WTC11 (cell line): Measurements from ENCODE around the gene TPRG1L. TPM values are rescaled to one million over a fixed set of nuclear protein-coding genes. Genes with fewer than 3 reads are reported as not detected.
A peak's percentile ranks its signal among the peaks of the same experiment; 100 is the strongest.

Source experiments
- ATAC-seq: fragments of 200-7000 bp; cut with Tn5 transposase; 2 replicates; pipeline ENCODE4 v1.10.0; 2021; ENCODE audit warnings: mild to moderate bottlenecking, moderate library complexity
- CTCF ChIA-PET: fragments of 300-600 bp; sonication (Branson Sonifier 250); formaldehyde crosslinking; loops from one replicate; lab custom pipeline; 2021; ENCODE audit warnings: antibody characterized with exemption; lab: Charles Lee
- POLR2A ChIA-PET: fragments of 350-600 bp; sonication (Branson Sonifier 250); formaldehyde crosslinking; loops from one replicate; lab custom pipeline; 2021; ENCODE audit warnings: antibody characterized with exemption; lab: Charles Lee
- DNase-seq: peaks from one replicate; pipeline ENCODE4 v3.0.0; 2021; ENCODE audit warnings: low spot score
- H3K27ac Mint-ChIP-seq: 2 replicates; pipeline ENCODE4 v1.8.0; 2021; ENCODE audit warnings: mixed read lengths
- H3K27me3 Mint-ChIP-seq: 2 replicates; pipeline ENCODE4 v1.8.0; 2021; ENCODE audit warnings: low read depth, mild to moderate bottlenecking, moderate library complexity, mixed read lengths
- H3K36me3 Mint-ChIP-seq: 2 replicates; pipeline ENCODE4 v1.8.0; 2021; ENCODE audit warnings: mixed read lengths
- H3K4me1 Mint-ChIP-seq: 2 replicates; pipeline ENCODE4 v1.8.0; 2022; ENCODE audit warnings: mixed read lengths
- H3K4me3 Mint-ChIP-seq: 2 replicates; pipeline ENCODE4 v1.8.0; 2021; ENCODE audit warnings: mild to moderate bottlenecking, moderate library complexity, mixed read lengths
- H3K9me3 Mint-ChIP-seq: 2 replicates; pipeline ENCODE4 v1.8.0; 2021; ENCODE audit warnings: mixed read lengths
- ARID4B ChIP-seq: sonication (generic); formaldehyde crosslinking; IDR thresholded peaks from 2 replicates; pipeline ENCODE4 v1.8.0; 2023; ENCODE audit warnings: missing genetic modification reagents, mild to moderate bottlenecking, borderline replicate concordance
- CBFB ChIP-seq: sonication (generic); formaldehyde crosslinking; IDR thresholded peaks from 2 replicates; pipeline ENCODE4 v1.8.1; 2022; ENCODE audit warnings: mild to moderate bottlenecking, low read depth, missing genetic modification reagents
- CREB1 ChIP-seq: sonication (generic); formaldehyde crosslinking; IDR thresholded peaks from 2 replicates; pipeline ENCODE4 v1.8.0; 2023; ENCODE audit warnings: mild to moderate bottlenecking, missing genetic modification reagents
- JUN ChIP-seq: sonication (generic); formaldehyde crosslinking; IDR thresholded peaks from 2 replicates; pipeline ENCODE4 v1.8.0; 2023; ENCODE audit warnings: mild to moderate bottlenecking, missing genetic modification reagents
- MAX ChIP-seq: sonication (generic); formaldehyde crosslinking; IDR thresholded peaks from 2 replicates; pipeline ENCODE4 v1.8.0; 2022; ENCODE audit warnings: mild to moderate bottlenecking, missing genetic modification reagents
- OVOL2 ChIP-seq: fragments of 250-450 bp; sonication (Bioruptor Pico); IDR thresholded peaks from 2 replicates; pipeline ENCODE4 v1.9.0; 2021; ENCODE audit warnings: mild to moderate bottlenecking, borderline replicate concordance
- RELA ChIP-seq: sonication (generic); formaldehyde crosslinking; IDR thresholded peaks from 2 replicates; pipeline ENCODE4 v1.8.1; 2022; ENCODE audit warnings: missing genetic modification reagents, mild to moderate bottlenecking, borderline replicate concordance
- SOX15 ChIP-seq: fragments of 250-450 bp; sonication (Bioruptor Pico); IDR thresholded peaks from 2 replicates; pipeline ENCODE4 v1.9.0; 2021; ENCODE audit warnings: mild to moderate bottlenecking
- TP53 ChIP-seq: sonication (generic); formaldehyde crosslinking; IDR thresholded peaks from 2 replicates; pipeline ENCODE4 v1.8.1; 2023; ENCODE audit warnings: mild to moderate bottlenecking, missing genetic modification reagents
- USF1 ChIP-seq: sonication (generic); formaldehyde crosslinking; IDR thresholded peaks from 2 replicates; pipeline ENCODE4 v1.8.0; 2022; ENCODE audit warnings: mild to moderate bottlenecking, missing genetic modification reagents
- ZBTB43 ChIP-seq: sonication (generic); formaldehyde crosslinking; IDR thresholded peaks from 2 replicates; pipeline ENCODE4 v1.8.1; 2023; ENCODE audit warnings: mild to moderate bottlenecking, missing genetic modification reagents
- ZNF263 ChIP-seq: sonication (generic); formaldehyde crosslinking; IDR thresholded peaks from 2 replicates; pipeline ENCODE4 v1.8.1; 2022; ENCODE audit warnings: low read depth, mild to moderate bottlenecking, moderate library complexity, missing genetic modification reagents
- ZNF423 ChIP-seq: fragments of 250-450 bp; sonication (Bioruptor Pico); IDR thresholded peaks from 2 replicates; pipeline ENCODE4 v2.1.2; 2022; ENCODE audit warnings: mild to moderate bottlenecking, moderate library complexity
- total RNA-seq: library from RNA; stranded (reverse); gene quantifications from 3 replicates; pipeline ENCODE4 v1.2.3, GENCODE V29; 2021
- TF ChIP-seq, protein P1 (sequence below): sonication (generic); formaldehyde crosslinking; IDR thresholded peaks from 2 replicates; pipeline ENCODE4 v1.8.1; 2022; ENCODE audit warnings: missing genetic modification reagents, borderline replicate concordance
- TF ChIP-seq, protein P2 (sequence below): sonication (generic); formaldehyde crosslinking; IDR thresholded peaks from 2 replicates; pipeline ENCODE4 v1.8.1; 2023; ENCODE audit warnings: mild to moderate bottlenecking, moderate library complexity, missing genetic modification reagents
- TF ChIP-seq, protein P3 (sequence below): sonication (generic); formaldehyde crosslinking; IDR thresholded peaks from 2 replicates; pipeline ENCODE4 v1.8.1; 2023; ENCODE audit warnings: mild to moderate bottlenecking, missing genetic modification reagents, moderate library complexity

TPRG1L gene
- total RNA-seq, 1 experiment from 2014 or later: 20.9 TPM

DNA sequence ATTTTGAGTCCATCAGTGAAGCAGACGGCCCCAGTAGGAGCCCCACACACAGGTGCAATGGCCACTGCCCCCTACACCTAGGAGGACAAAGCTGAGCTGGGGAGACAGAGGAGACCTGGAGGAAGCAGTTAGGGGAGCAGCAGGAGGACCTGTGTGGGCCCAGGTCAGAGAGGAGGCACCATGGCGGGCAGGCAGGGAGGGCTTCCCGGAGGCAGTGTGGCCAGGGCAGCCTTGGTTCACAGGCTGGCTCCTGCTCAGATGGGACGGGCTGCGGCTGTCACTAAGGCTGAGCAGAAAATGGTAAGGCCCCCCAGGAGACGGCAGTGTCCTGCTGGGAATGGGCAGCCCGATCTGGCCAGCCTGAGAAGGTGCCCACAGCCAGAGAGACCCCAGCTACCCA lies 28.9 kb upstream of the TPRG1L start:
- Mint-ChIP-seq H3K4me3 (no peak overlapping the region), H3K4me1 (peaks cover 20% of the 10 kb centered on the region), H3K9me3 (no peaks in the 10 kb centered on the region), H3K36me3 (no peaks in the 10 kb centered on the region), H3K27ac (no peak overlapping the region)
- ATAC-seq (no peak), DNase-seq (no peak)
- POLR2A ChIA-PET: no interaction called here
- TF ChIP-seq, protein P1, sequence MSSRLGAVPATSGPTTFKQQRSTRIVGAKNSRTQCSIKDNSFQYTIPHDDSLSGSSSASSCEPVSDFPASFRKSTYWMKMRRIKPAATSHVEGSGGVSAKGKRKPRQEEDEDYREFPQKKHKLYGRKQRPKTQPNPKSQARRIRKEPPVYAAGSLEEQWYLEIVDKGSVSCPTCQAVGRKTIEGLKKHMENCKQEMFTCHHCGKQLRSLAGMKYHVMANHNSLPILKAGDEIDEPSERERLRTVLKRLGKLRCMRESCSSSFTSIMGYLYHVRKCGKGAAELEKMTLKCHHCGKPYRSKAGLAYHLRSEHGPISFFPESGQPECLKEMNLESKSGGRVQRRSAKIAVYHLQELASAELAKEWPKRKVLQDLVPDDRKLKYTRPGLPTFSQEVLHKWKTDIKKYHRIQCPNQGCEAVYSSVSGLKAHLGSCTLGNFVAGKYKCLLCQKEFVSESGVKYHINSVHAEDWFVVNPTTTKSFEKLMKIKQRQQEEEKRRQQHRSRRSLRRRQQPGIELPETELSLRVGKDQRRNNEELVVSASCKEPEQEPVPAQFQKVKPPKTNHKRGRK: no peak
- no peak for TF ChIP-seq CBFB (CRISPR knock-in tag)
- no peak for TF ChIP-seq ZNF263 (CRISPR knock-in tag)
- TF ChIP-seq, protein P2, sequence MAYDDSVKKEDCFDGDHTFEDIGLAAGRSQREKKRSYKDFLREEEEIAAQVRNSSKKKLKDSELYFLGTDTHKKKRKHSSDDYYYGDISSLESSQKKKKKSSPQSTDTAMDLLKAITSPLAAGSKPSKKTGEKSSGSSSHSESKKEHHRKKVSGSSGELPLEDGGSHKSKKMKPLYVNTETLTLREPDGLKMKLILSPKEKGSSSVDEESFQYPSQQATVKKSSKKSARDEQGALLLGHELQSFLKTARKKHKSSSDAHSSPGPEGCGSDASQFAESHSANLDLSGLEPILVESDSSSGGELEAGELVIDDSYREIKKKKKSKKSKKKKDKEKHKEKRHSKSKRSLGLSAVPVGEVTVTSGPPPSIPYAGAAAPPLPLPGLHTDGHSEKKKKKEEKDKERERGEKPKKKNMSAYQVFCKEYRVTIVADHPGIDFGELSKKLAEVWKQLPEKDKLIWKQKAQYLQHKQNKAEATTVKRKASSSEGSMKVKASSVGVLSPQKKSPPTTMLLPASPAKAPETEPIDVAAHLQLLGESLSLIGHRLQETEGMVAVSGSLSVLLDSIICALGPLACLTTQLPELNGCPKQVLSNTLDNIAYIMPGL (CRISPR knock-in tag): no peak
- TF ChIP-seq RELA: no peak
- TF ChIP-seq, all 79 proteins: peak for 0
- H3K27me3 Mint-ChIP-seq: no peaks in the 10 kb centered on the region
- CTCF ChIA-PET: interaction anchor here (2.6 kb wide), 1 partner anchor 23 kb away, joined by 11 read pairs; no protein-coding TSS in a partner anchor

DNA sequence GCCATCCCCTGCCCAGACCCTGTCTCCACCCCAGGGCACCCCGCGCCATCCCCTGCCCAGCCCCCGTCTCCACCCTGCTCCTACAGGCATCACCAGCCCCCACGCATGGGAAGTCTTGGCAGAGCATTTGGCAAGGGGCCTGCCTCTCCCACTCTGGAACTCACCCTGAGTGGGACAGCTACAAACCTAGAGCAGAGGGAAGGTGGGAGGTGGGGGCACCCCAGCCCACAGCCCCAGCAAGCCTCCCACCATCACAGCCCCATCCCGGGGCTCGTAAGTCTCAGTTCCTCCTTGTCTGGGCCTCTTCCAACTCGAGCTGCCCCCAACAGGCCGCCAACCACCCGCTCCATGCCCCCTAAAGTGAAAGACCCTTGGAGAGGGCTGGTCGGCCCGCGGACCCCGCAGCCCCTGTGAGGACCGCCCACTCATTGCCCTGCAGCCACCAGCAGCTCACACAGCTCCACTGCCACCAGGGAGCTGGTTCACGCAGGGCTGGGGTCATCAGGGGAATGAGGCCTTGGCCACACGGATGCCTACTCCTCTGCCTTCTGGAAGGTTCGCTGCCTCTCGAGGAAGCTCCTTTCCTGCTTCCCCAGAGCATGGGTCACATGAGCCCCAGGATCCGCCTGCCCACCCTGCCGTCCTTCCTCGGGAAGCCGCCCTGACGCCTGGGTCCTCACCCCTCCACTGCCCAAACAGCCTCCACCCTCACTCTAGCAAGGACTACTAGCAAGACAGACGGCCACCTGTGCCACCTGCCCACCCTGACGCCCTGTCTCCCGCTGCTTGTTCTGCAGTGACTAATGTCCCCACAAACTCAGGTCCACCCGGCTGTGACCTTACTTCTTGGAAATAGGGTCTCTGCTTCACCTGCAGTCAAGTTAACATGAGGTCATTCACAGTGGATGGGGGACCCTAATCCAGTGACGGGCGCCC lies 27.9 kb upstream of the TPRG1L start:
- H3K4me3 Mint-ChIP-seq: no peak overlapping the region
- no peaks in the 10 kb centered on the region for H3K36me3 Mint-ChIP-seq
- H3K27ac Mint-ChIP-seq: no peak overlapping the region; the same call in 1 of the 2 replicates
- H3K27me3 Mint-ChIP-seq: no peaks in the 10 kb centered on the region
- H3K9me3 Mint-ChIP-seq: no peaks in the 10 kb centered on the region
- DNase-seq (no peak), ATAC-seq (no peak)
- POLR2A ChIA-PET: no interaction called here
- TF ChIP-seq, protein P3, sequence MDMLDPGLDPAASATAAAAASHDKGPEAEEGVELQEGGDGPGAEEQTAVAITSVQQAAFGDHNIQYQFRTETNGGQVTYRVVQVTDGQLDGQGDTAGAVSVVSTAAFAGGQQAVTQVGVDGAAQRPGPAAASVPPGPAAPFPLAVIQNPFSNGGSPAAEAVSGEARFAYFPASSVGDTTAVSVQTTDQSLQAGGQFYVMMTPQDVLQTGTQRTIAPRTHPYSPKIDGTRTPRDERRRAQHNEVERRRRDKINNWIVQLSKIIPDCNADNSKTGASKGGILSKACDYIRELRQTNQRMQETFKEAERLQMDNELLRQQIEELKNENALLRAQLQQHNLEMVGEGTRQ (CRISPR knock-in tag): no peak
- TF ChIP-seq CREB1 (CRISPR knock-in tag): no peak
- no peak for TF ChIP-seq OVOL2 (CRISPR knock-in tag)
- peaks cover 20% of the 10 kb centered on the region for H3K4me1 Mint-ChIP-seq
- CTCF ChIA-PET: interaction anchor here (1.2 to 3.0 kb wide), 4 partner anchors 9 to 106 kb away, joined by 3 to 16 read pairs (median 9); no protein-coding TSS in a partner anchor

DNA sequence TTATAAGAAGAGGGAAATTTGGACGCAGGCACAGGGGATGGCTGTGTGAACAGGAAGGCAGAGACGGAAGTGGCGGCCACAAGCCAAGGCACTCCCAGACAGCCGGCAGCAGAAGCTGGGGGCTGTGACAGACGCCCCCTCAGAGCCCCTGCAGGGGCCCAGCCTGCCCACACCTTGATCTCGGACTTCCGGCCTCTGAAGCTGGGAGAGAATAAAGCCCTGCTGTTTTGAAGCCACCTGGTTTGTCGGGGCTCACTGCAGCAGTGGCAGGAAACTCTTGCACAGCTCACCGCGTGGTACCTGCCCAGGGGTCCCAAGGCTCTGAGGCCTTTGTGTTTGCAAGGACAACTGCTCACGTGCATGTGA lies 27.2 kb upstream of the TPRG1L start:
- no peaks in the 10 kb centered on the region for H3K9me3 Mint-ChIP-seq
- TF ChIP-seq USF1 (no peak), ZNF423 (peak; percentile 95)

GRCh38 chr1:3598051-3598491 lies 26.7 kb upstream of the TPRG1L start:
- POLR2A ChIA-PET: no interaction called here
- Mint-ChIP-seq H3K27me3 (no peaks in the 10 kb centered on the region), H3K4me3 (no peak overlapping the region), H3K4me1 (peaks cover 20% of the 10 kb centered on the region), H3K36me3 (no peaks in the 10 kb centered on the region), H3K9me3 (no peaks in the 10 kb centered on the region), H3K27ac (no peak overlapping the region)
- CTCF ChIA-PET: interaction anchor here (0.8 to 3.0 kb wide), 9 partner anchors 8 to 127 kb away, joined by 3 to 16 read pairs (median 4); partner anchors contain the start of gene TP73
- ATAC-seq: peak; percentile 30
- DNase-seq: peak; percentile 26
- TF ChIP-seq JUN: no peak
- TF ChIP-seq SOX15 (CRISPR knock-in tag): no peak
- TF ChIP-seq ZBTB43: no peak
- no peak for TF ChIP-seq ARID4B
- TF ChIP-seq MAX: no peak
- TF ChIP-seq TP53 (CRISPR knock-in tag): no peak

More for the DNA sequence above, 27.2 kb upstream of the TPRG1L start:
- ChIA-PET CTCF (interaction anchor here (1.2 to 3.0 kb wide), 4 partner anchors 10 to 107 kb away, joined by 3 to 16 read pairs (median 9); no protein-coding TSS in a partner anchor), POLR2A (no interaction called here)
- no peak for ATAC-seq
- Mint-ChIP-seq H3K4me3 (no peak overlapping the region), H3K4me1 (peaks cover 20% of the 10 kb centered on the region), H3K27me3 (no peaks in the 10 kb centered on the region), H3K36me3 (no peaks in the 10 kb centered on the region), H3K27ac (peak overlapping the region; percentile 88)
- DNase-seq: no peak
